CMK (cell line): ENCODE measurements around the gene ANTXRL.
"Not testable (repeated sequence)": the region's sequence is repeated elsewhere in the genome, so short reads cannot be mapped to it uniquely, and the experiment has no call there.

Source experiments
- DNase-seq: peaks from one replicate; pipeline ENCODE4 v3.0.0-alpha.2; 2010; ENCODE audit warnings: low read depth

Gene ANTXRL

GRCh38 chr10:46365484-46365883, 78.7 kb downstream of the ANTXRL start:
- not testable (repeated sequence) for DNase-seq

- DNase-seq = not testable (repeated sequence)
Measured at GRCh38 chr10:46367209-46367608, 80.4 kb downstream of the ANTXRL start.

- DNase-seq = not testable (repeated sequence)
Measured at GRCh38 chr10:46367666-46368240, 81.0 kb downstream of the ANTXRL start.

DNA sequence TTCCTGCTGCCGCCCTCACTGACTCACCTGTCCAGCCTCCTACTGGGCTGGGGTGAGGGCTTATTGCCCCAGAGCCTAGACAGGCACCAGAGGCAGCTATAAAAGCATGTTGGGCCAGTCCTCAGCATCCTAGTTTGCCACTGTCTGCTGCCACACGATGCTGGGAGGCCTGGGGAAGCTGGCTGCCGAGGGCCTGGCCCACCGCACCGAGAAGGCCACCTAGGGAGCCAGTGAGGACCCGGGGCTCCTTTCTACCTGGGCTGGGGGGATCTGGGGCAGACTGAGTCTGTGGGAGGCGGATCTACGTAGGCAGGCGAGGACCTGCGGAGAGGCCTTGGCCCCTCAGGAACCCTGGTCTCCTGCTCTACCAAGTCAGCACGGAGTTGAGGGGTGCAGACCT, 82.2 kb downstream of the ANTXRL start:
- not testable (repeated sequence) for DNase-seq

GRCh38 chr10:46374410-46374809, 87.6 kb downstream of the ANTXRL start:
- DNase-seq = not testable (repeated sequence)

DNA sequence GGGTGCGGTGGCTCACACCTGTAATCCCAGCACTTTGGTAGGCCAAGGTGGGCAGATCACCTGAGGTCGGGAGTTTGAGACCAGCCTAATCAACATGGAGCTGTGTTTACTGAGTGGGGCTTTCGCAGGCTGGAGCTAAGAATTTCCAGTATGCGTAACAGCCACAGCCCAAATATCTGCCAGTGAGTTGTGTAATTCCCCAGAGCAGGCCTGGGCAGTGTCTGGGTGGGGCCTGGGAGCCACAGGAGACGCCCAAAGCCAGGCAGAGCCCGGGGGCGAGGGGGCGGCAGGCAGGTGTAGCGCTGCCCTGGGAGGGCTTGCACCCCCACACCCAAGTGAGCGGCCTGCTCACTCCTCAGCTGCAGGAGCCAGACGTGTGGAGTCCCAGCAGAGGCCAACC, 88.6 kb downstream of the ANTXRL start, which contains the start of gene ANXA8L1:
ANXA8L1 (plus strand) TSS at position 371 of the 400 bp plus-strand sequence. CDS start 76 bp downstream, outside the sequence.
- not testable (repeated sequence) for DNase-seq

- not testable (repeated sequence) for DNase-seq
Measured at GRCh38 chr10:46377022-46377421, 90.2 kb downstream of the ANTXRL start.

DNA sequence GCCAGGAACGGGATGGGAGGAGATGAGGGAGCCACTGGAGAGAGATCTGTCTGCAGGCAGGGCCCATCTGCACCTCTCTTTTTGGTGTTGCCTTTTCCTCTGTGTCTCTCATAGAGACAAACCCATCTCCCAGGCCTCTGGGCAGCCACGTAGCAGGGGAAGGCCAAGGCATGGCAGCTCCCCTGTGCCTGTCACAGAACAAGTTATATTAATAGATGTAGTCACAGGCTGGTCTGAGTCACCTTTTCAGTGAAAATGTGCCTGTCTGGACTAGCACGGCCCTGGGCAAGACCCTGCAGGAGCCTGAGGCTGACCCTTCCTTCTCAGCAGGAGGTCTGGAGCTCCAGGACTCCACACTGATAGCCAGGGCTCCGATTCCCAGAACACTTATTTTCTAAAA, 90.9 kb downstream of the ANTXRL start:
- DNase-seq = not testable (repeated sequence)

DNA sequence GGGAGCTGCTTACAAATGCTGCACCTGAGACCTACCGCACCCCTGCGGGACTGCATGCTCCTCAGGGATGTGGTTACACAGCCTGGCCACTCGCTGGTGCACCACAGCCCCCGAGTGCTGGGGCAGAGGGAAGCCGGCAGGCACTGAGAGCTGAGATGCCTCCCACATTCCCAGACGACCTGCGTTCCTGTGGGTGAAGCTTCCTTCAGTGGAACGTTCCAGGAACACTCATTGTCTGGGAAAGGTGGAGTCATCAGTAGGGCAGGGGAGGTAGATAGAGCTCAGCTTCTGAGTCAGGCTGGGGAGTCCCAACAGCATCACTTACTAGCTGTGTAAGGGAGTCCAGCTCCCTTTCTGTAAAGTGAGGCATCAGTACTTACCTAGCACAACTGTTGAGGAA, 91.3 kb downstream of the ANTXRL start:
- DNase-seq = not testable (repeated sequence)

DNA sequence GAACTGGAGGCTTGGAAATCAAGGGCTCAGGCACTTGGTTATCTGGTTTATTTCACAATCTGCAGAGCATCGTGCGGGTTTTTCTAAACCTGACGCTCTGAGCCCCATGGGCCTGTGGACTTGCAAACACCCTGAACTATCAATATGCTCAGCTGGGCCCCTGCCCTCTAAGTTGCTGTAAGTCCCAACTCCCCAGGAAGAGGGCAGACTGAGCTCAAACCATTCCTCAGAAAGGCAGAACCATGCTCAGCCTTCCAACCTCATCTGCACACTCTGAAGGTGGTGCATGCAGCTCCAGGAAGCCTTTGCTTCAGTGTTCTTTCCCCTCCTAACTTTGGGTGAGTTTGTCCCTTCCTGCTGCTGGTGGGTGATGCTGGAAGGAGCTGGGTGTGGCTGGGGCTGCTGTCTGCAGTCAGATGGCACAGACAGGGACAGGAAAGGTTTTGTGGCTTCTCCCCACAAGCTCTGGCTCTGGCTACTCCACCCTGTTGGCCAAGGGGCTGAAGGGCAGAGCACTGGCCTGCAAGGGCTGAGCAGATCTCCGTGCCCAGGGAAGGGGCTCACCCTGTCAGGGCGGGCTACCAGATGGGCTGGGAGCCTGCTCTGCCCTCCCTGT, 92.5 kb downstream of the ANTXRL start:
- DNase-seq = not testable (repeated sequence)
